AG10803 (cell line): ENCODE data around the gene IRF6.

Experiments used
- DNase-seq: peaks from one replicate; pipeline ENCODE4 v3.0.0; 2010; ENCODE audit warnings: low read depth
- H3K4me3 ChIP-seq: 2 replicates; pipeline ENCODE4 v1.5.1; 2011; ENCODE audit warnings: mild to moderate bottlenecking, low read length, control low read depth
- CTCF ChIP-seq: conservative IDR thresholded peaks from 2 replicates; pipeline ENCODE4 v1.5.1; 2011; ENCODE audit warnings: mild to moderate bottlenecking, low read length, control low read depth, inconsistent platforms

Gene IRF6

DNA sequence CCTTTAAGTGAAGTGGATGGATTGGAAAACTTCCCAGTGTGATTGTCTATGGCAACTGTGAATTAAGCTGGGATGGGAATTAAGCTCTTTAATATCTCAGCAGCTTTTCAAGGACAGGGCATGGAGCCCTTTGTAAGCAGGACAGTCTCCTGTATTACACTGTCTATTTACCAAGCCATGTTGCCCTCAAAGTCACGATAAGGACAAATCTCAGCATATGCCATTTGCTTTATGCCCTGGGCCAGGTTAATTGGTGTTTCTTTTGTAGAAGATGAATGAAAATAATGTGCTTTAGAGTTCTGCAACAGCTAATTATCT, 39.4 kb upstream of the IRF6 start:
- no peak for DNase-seq
- H3K4me3 ChIP-seq = no peak overlapping the region
- no peak for TF ChIP-seq CTCF

GRCh38 chr1:209844695-209845407, 38.9 kb upstream of the IRF6 start:
- no peak for TF ChIP-seq CTCF
- DNase-seq = no peak
- no peak overlapping the region for H3K4me3 ChIP-seq

- H3K4me3 ChIP-seq = no peak overlapping the region
- no peak for TF ChIP-seq CTCF
- DNase-seq = no peak
Observed at GRCh38 chr1:209840611-209841010, 34.7 kb upstream of the IRF6 start.

- H3K4me3 ChIP-seq = peak overlapping the region; percentile 18
- TF ChIP-seq CTCF = no peak
- DNase-seq = peak; percentile 92
Observed at GRCh38 chr1:209839875-209840546, 34.1 kb upstream of the IRF6 start.

- DNase-seq = no peak
- no peak for TF ChIP-seq CTCF
- no peak overlapping the region for H3K4me3 ChIP-seq
Observed at GRCh38 chr1:209838537-209838936, 32.6 kb upstream of the IRF6 start.

- H3K4me3 ChIP-seq = no peak overlapping the region
- no peak for DNase-seq
- no peak for TF ChIP-seq CTCF
Observed at GRCh38 chr1:209837671-209838070, 31.7 kb upstream of the IRF6 start.

DNA sequence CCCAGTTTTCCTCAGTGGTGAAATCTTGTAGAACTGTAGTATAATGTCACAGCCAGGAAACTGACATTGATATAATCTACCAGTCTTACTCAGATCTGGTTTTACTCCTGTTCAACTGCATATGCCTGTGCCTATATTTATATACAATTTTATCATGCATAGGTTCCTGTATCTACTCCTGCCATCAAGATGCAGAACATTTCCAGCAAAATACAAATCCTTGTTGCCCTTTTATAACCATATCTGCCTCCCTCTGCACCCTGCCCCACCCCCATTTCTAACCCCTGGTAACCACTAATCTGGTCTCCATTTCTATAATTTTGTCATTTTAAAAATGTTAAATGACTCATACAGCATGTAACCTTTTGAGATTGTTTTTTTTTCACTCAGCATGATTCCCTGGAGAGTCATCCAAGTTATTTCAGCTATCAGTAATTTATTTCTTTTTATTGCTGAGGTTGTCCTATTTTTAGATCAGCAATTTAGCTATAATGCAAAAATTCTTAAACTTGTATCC, 29.9 kb upstream of the IRF6 start:
- no peak overlapping the region for H3K4me3 ChIP-seq
- TF ChIP-seq CTCF = no peak
- DNase-seq = peak; percentile 56
